GM21737 (cell line): ENCODE measurements around the gene PHYHD1.
"Not testable (repeated sequence)": the region's sequence is repeated elsewhere in the genome, so short reads cannot be mapped to it uniquely, and the experiment has no call there.

Experiments
- ATAC-seq: cut with Tn5 transposase; IDR thresholded peaks from one replicate; pipeline ENCODE4 v1.9.1; 2021; ENCODE audit warnings: mild to moderate bottlenecking, moderate library complexity; ENCODE audit not compliant: unreplicated experiment

The PHYHD1 gene

DNA sequence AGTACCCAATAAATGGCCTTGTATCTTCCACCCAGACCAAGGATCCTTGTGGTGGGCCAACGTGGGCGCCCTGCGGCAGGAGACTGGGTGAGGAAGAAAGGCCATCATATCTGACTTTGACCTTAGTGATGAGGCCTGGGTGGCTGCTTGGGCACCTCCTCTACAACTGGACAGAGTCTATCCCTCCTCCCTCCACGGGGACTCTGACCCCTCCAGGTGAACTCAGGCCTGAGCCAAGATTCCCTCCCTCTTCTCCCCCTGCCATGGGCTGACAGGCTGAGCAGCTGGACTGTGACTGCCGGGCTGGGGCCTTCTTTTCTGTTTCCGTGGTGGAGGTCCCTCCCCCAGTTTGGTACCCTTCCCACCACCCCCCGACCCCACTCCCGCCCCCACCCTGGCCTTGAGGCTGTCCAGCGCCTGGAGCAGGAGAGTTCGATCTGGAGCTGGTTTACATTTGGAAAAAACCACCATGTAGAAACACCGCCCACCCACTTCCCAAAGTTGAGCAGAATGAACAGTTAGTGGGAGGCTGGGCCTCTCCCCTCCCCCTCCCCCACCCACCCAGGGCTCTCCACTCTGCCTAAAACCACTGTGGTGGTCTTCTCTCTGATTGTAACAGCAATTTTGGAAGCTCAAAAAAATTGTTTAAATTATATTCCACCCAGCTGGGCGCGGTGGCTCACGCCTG is 1.2 kb upstream of the PHYHD1 start:
- ATAC-seq = no peak

DNA sequence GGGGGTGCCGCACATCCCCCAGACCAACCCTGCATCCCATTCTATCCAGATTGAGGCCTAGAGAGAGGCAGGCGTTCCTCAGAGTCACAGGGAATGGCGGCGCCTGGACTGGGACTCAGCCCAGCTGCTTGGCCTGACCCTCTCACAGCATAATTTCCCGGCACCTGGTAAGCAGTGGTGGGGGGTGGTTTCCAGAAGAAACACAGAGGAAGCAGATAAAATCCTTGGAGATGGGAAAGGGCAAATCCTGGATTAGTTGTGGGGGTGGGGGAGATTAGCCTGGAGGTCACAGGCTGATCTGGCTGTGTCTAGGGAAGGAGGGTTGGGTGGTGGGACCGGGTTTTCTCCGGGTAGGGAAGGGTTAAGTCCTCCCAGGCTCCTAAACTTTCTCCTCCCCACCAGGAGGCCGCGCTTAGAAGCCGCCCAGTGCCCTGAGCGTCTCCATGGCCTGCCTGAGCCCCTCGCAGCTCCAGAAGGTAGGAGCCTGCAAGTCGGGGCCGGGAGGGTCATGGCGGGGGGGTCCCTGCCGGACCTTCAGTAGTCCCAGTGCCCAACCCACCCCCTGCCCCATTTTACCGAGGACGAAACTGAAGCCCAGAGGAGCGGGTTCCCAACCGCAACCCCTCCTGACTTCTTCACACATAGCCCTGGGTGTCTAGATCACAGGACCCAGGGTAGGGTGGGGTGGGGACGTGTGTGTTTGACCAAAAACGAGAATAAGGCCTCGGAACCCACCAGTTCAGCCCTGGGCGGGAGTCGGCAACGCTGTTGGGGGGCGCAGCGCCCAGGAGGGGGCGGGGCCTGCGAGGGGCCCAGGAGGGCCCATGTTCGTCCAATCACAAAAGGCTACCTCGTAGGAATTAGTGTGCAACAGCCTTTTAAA is 1.3 kb downstream of the PHYHD1 start:
- no peak for ATAC-seq

DNA sequence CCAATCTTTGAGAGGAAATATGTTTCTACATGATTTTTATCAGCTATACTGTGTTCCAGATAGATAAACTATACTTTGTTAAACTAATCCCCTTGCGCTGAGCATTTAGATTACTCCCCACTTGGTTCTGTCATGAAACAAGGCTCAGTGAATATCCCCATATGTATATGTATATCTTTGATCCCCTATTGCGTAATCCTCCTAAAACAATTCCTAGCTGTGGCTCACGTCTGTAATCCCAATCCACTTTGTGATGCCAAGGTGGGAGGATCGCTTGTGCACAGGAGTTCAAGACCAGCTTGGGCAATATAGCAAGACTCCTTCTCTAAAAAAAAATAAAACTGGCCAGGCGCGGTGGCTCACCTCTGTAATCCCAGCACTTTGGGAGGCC is 2.7 kb downstream of the PHYHD1 start:
- ATAC-seq = no peak

- no peak for ATAC-seq
These were observed 7.1 kb downstream of the PHYHD1 start for GRCh38 chr9:128927731-128928411.

DNA sequence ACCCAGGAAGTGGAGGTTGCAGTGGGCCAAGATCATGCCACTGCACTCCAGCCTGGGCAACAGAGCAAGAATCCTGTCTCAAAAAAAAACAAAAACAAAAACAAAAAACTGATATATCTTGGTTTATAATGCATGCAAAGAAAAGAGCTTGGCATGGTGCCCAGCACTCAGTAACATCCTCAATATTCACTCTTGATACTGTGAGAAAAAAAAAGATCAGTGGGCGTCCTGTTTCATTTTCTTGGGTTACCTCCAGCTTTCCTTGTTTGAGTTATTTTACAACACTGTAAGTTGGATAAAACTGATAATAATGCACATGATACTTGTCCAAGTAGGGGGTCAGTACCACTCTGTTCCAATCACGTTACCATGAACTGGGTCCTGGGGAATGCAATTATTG is 7.8 kb downstream of the PHYHD1 start:
- no peak for ATAC-seq

DNA sequence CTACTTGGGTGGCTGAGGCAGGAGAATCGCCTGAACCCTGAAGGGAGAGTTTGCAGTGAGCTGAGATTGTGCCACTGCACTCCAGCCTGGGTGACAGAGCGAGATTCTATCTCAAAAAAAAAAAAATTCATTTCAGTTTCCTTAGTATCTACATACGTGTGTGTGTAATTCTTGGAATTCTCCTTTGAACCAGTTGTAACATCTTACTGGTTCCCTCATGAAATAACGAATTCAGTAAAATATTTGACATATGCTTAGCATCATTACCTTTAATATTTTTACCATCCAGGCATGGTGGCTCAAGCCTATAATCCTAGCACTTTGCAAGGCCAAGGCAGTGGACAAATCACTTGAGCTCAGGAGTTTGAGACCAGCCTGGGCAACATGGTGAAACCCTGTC is 8.8 kb downstream of the PHYHD1 start:
- ATAC-seq = no peak

- ATAC-seq = no peak
These were observed 12.9 kb downstream of the PHYHD1 start for GRCh38 chr9:128933731-128934130.

DNA sequence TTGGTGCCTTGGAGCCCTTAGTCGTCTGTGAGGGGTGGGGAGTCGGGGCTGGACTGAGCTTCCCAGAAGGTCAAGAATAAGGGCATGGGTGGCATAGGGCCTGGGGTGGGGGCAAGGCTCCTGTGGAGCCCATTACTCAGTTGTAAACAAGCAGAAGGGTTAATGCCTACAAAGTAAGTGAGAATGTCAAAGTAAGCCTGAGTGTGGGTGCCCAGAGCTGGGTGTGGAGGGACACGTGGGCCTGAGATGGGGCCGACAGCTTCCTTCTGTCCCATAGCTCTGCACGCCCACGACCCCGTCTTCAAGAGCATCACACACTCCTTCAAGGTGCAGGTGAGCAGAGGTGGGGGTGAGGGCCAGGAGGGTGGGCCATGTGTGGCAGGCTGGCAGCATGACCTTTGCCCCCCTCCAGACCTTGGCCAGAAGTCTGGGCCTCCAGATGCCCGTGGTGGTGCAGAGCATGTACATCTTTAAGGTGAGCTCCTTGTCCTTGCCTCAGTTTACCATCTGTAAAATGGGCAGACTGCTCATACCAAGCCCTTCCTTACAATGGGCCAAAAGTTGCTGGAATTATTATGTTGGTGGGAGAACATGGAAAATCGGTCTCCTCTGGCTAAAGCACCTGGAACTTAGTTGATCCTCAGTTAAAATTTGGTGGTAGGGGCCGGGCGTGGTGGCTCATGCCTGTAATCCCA is 15.5 kb downstream of the PHYHD1 start:
- ATAC-seq = no peak

GRCh38 chr9:128937310-128938165 is 16.8 kb downstream of the PHYHD1 start:
- ATAC-seq = no peak

DNA sequence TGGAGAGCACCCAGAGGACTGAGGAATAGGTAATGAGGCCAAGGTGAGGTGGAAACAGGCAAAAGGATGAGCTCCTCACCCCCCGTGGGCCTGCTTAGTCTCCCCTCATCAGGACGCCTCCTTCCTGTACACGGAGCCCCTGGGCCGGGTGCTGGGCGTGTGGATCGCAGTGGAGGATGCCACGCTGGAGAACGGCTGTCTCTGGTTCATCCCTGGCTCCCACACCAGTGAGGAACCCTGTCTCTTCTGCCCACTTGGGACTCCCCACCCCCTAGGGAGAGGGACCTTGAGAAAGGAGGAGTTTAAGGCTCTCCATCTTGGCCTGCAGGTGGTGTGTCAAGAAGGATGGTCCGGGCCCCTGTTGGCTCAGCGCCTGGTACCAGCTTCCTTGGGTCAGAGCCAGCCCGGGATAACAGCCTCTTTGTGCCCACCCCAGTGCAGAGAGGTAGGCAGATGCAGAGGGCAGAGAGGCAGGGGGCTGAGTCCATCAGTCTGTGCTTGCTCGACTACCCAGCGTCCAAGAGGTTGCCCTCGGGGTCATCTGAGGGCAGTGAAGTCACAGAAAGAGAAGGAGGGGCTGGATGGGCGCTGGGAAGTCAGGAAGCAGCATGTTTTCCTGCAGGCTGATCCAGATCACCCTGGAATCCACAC is 19.6 kb downstream of the PHYHD1 start:
- ATAC-seq = no peak

GRCh38 chr9:128940946-128941755 is 20.4 kb downstream of the PHYHD1 start:
- no peak for ATAC-seq

- no peak for ATAC-seq
These were observed 23.2 kb downstream of the PHYHD1 start for GRCh38 chr9:128943832-128944620.

DNA sequence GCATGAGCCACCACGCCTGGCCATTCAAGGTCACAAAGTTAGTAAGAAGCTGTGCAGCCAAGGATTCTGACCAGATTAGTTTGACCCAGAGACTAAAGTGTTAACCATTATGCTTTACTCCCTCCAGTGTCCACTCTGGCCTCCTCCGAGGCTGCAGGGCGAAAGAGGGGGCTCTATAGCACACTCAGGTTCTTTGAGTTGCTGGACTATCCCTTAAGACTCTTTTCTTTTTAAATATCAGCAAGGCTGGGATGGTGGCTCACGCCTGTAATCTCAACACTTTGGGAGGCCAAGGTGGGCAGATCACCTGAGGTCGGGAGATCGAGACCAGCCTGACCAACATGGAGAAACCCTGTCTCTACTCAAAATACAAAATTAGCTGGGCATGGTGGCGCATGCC is 24.2 kb downstream of the PHYHD1 start:
- ATAC-seq = not testable (repeated sequence)

DNA sequence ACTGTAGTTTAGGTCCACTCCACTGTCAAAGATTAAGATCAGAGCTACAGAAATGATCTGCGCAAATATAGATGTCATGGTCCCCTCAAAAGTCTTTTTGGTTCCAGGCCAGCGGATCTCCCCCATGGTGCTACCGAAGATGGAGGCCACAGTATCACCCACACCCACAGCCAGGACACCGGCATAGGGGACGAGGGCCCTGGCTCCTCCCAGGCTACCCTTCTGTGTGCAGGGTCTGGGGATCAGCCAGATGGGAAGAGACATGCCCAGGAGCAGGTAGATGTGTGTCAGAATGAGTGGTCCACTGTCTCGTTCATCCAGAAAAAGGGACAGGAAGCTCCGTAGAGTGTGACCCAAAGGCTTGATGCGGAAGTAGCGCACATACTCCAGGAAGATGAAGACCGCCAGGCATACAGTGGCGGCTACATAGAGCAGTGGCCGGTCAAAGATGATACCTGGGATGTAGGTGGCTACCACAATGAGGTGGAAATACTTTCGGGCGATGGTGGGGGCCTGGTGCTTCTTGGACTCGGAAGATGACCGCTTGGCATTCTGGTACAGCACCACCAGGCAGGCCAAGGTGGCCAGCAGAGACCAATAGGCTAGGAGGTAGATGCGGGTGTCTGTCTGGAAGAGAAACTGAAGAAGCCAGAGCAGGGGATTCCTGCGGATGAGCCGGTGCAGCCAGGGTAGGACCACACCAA is 25.2 kb downstream of the PHYHD1 start:
- no peak for ATAC-seq

DNA sequence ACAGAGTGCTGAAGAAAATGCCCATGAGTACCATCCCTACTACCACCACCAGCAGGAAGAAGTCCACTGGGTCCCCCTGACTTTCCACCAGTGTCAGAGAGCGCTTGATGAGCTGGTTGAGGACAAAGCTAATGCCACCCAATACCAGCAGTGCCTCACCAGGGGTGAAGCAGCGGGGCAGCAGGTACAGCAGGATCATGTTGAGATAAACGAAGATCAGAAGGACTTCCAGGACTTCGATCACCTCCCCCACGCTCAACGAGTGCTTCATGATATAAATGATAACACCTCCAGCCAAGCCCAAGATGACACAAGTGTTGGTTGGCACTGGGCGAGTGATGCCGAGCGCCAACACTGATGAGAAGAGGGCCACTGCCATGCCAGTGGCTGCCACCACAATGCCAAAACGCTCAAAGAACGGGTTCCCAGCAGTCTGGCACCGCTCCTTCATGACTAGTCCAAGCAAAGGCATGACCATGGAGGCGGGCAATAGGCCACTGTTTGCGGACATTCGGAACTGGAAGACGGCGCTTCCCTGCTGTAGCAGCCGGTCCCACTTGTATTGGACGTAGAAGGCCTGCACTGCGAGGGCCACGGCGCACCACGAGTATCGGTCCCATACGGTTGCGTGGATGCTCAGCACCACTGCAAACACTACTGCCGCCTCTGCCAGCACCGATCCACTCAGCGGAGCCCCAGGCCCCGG is 25.9 kb downstream of the PHYHD1 start:
- ATAC-seq = peak; percentile 11

- no peak for ATAC-seq
These were observed 26.4 kb downstream of the PHYHD1 start for GRCh38 chr9:128947277-128947526.
